ENCODE data around the gene ZNF516.
A peak's percentile ranks its signal among the peaks of the same experiment; 100 is the strongest.
"Not testable (repeated sequence)": the region's sequence is repeated elsewhere in the genome, so short reads cannot be mapped to it uniquely, and the experiment has no call there.

Gene ZNF516, protein sequence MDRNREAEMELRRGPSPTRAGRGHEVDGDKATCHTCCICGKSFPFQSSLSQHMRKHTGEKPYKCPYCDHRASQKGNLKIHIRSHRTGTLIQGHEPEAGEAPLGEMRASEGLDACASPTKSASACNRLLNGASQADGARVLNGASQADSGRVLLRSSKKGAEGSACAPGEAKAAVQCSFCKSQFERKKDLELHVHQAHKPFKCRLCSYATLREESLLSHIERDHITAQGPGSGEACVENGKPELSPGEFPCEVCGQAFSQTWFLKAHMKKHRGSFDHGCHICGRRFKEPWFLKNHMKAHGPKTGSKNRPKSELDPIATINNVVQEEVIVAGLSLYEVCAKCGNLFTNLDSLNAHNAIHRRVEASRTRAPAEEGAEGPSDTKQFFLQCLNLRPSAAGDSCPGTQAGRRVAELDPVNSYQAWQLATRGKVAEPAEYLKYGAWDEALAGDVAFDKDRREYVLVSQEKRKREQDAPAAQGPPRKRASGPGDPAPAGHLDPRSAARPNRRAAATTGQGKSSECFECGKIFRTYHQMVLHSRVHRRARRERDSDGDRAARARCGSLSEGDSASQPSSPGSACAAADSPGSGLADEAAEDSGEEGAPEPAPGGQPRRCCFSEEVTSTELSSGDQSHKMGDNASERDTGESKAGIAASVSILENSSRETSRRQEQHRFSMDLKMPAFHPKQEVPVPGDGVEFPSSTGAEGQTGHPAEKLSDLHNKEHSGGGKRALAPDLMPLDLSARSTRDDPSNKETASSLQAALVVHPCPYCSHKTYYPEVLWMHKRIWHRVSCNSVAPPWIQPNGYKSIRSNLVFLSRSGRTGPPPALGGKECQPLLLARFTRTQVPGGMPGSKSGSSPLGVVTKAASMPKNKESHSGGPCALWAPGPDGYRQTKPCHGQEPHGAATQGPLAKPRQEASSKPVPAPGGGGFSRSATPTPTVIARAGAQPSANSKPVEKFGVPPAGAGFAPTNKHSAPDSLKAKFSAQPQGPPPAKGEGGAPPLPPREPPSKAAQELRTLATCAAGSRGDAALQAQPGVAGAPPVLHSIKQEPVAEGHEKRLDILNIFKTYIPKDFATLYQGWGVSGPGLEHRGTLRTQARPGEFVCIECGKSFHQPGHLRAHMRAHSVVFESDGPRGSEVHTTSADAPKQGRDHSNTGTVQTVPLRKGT

DNA sequence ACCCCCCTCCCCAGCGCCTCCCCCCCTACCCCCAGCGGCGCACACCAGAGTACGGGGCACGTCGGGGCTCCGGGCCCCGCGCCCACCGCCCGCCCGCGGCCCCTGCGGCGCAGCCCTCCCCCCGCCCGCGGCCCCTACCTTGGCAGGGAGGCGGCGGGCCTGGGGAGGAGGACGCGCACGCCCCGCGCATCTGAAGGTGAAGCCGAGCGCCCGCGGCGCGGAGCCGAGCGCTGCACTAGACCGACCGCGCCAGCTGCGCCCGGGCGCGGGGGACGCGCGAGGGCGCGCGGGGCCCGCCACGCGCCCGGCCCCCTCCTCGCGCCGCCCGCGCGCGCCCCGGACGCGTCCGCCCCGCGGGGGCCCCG lies at the start of gene ZNF516:
Gene ZNF516 (minus strand): TSS at position 237 of the 365 bp plus-strand sequence. CDS start 52,188 bp downstream, outside the sequence.
- peak; percentile 37 for DNase-seq

DNA sequence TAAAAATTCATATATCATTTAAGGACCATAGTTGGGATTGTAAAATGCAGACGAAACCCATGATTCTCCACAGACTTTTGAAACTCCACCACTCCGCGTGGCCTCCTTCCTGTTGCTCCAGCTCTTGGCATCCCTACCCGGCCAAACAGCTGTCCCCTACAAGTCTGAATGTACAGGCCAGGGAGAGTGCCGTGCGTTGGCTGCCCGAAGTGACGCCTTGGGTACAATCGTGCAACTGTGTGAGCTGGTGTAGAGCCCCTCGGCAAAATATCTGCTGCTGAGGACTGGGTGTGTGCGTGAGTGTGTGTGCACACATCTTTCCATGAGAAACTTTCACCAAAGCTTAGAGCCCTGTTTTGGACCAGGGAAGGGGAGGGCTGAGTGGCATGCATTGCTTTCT lies 43.8 kb upstream of the ZNF516 start:
- no peak for DNase-seq

DNA sequence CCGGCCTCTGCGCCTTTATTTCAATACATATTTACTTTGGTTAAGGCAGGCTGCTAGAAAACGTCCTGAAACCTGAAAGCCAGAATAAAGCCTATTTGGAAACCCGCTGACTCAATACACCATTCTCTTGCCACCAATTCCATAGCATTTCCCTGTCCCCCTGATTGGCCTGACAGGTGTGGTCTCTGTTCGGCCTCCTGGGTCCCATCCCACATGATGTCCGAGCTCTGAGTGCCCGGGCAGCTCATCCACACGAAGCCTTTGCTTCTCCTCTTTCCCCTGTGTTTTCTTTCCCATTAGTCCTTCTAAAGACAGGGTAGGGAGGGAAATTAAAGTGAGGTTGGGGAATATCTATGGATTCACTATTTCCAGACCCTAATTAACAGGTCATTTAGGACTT lies 42.6 kb upstream of the ZNF516 start:
- no peak for DNase-seq

DNA sequence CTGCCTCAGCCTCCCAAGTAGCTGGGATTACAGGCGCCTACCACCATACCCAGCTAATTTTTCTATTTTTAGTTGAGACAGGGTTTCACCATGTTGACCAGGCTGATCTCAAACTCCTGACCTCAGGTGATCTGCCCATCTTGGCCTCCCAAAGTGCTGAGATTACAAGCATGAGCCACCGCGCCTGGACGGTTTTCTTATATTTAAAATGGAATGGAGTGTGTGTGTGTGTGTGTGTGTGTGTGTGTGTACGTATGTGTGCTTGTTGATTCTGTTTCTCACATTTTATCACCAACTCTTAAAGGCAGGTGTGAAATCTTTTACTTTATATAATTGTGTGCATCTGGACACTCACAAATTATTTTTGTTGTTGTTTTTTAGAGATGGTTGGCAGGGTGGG lies 41.6 kb upstream of the ZNF516 start:
- not testable (repeated sequence) for DNase-seq

DNA sequence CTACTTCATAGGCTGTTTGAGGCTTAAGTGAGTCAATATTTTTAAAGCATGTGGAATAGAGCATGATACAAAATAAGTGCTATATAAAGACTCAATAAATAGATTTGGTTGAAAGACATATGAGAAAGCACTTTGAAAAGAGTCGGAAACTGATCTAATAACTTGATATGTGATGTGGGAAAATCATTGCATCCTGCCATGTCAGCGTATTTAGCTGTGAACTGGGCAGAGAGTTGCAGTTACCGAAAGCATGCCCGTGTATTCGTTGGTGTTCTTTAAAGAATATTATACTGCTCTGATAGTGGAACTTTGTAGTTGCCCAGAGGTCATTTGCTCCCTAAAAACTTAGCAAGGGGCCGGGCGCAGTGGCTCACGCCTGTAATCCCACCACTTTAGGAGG lies 37.8 kb upstream of the ZNF516 start:
- no peak for DNase-seq

DNA sequence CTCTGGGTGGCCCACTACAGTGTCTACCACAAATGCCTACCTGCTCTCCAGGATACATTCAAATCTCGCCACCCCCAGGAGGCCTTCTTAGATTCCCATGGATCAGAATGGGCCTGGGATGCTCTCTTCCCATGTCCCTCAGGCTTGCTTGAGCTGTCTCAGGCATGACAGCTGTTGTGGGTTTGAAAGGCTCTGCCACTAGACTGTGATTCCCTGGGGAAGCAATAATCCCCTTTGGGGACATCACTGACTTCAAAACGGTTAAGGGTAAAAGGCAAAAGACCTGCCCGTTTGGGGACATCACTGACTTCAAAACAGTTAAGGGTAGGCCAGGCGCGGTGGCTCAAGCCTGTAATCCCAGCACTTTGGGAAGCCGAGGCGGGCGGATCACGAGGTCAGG lies 35.8 kb upstream of the ZNF516 start:
- no peak for DNase-seq

DNA sequence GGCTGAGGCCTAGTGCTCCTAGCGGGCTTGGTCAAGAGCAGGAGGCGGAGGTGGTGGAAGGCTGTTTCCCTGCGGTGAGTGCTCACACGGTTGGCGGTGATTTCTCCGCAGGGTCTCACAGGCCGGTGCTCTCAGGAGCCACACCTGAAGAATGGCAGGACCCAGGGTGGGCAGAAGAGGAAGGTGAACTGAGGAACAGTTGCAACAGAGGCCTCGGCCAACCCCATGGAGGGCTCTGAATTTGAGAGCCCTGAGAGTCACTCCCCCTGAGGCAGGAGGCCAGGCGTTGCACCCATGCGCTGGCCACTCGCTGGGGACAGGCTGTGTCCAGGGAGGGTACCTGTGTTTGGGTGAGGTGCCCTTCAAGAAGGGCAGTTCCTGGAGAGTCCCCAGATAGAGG lies 35.3 kb upstream of the ZNF516 start:
- no peak for DNase-seq

DNA sequence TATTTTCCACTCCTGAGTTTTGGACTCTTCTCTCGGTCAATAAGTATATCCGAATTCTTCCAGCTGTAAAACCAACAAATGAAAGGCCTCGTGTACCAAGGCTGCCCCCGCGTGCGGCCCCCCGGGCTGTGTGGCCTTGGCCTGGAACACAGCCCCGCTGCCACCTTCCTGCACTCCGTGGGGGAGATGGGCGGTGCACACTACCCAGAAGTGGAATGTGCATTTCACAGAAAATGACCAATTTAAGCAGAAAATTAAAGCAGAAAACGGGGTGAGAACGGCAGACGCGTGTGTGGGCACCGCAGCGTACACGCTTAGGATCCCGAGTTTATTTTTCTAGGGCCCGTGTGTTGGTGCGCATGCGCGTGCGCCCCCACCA lies 34.4 kb upstream of the ZNF516 start:
- no peak for DNase-seq

DNA sequence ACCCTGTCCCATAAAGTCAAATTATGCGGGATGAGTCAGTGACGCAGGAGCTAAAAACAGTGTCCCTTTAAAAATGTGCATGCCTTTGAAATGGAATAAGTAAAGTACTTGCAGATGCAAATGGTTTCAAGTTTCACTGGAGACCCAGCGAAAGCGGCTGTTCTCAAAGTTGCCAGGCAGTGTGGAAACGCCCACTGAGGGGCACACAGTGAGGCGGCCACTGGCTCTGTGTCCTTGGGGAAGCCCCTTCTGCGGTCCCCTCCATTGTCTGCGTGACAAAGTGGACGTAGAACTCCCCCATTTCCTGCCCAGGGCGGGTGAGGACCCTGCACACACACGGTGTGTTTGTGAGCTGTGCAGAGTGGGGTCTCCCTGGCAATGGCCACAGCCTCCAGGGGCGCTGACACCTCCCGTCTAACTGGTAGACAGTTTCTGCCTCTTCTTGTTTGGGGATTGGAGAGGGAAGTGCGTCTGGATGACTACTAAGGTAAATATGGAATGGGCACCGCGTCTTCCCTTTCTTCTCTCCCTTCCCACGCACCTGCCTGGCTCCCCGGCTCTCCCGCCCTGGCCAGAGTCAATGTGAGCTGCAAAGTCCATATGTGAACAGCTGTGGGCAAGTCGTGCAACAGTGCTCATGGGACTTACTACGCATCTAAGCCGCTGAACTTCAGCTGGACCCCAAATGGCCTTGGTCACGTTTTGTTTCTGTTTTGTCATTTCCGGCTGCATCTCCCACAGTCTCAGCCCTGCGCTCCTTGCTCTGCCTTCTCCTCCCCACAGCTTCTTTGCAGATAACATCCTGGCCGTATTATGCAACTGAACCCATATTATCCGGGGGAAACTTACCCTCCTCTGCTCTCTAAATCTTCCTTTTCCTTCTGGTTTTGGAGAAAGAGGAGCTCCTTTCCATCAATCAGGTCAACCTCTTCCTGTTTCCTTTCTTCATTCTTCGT lies 33.7 kb upstream of the ZNF516 start:
- DNase-seq = no peak

DNA sequence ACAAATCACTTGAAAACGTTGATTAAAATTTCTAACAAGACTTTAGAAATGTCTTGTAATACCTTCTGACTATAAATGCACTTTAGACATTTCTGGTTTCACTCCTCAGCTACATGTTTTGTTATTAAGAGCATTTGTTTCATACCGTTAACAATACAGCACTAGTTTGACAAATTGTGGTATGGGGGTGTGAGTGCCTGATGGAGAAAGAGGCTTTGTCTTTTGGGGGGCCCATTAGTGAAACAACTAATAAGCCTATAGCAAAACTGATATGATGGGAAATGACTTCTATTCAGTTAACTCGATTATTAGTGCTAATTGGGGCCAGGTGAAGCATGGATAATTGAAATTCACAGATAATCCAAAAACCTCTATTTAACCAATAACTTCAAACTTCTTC lies 30.9 kb upstream of the ZNF516 start:
- no peak for DNase-seq

DNA sequence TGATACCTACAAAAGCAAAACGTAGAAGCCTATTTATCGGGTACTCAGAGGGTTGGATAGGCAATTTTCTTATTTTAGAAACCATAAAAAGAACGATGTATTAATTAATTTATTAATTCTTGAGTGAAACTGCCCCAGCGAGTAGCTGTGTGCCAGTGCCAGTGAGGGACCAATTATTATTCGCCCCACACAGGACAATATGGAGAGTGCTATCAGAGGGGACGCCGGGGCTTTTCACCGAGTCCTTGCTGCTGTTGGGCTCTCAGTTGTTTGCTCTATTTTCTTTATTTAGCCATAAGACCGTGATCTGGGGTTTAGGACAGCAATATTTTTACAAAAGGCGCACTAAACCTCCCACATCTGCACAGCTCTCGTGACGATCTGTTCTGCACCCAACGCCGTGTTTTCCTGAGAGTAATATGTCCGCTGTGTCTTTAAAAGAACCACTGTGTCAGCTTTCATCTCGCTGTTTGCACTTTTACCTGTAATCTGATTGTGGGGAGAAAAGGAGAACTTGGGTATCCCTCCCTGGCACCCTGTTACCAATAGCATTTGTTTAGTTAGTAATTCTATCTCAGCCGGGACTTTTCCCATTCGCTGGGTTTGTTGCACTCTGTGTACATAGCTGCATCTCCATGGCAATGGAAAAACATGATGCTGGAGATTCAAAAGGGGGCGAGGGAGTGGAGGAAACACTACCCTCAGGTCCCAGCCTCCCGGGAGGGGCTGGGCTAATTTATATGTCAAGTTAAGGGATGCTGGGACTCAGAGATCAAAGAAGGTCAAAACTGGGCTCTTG lies 30.1 kb upstream of the ZNF516 start:
- DNase-seq = no peak

DNA sequence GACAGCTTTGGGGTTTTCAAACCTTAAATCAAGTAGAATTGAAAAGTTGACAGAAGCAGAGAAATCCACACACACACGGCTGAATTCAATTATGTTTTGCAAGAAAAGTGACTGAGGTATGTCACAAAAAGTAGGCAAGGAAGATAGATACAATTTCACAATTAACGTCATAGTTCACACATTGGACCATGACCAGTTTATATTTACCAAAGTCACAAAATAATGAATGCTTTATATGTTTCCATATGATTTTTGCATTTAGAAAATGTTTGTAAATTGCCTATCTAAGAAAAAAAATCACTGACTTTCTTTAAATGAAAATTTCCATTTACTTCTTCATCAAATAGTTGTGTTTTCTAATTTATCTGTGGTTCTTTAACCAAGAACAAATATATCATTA lies 29.4 kb upstream of the ZNF516 start:
- no peak for DNase-seq

DNA sequence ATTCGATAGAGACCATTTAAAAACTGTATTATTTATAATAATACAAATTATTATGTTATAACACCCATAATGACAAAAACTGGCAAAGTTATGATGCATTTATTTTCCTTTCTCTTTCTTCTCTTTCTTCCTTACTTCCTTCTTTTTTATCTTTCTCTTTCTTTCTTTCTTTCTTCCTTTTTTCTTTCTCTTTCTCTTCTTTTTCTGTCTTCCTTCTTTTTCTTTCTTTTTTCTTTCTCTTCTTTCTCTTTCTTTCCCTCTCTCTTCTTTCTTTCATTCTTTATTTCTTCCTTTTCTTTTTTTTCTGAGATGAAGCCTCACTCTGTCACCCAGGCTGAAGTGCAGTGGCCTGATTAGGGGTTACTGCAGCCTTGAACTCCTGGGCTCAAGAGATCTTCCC lies 27.5 kb upstream of the ZNF516 start:
- no peak for DNase-seq

DNA sequence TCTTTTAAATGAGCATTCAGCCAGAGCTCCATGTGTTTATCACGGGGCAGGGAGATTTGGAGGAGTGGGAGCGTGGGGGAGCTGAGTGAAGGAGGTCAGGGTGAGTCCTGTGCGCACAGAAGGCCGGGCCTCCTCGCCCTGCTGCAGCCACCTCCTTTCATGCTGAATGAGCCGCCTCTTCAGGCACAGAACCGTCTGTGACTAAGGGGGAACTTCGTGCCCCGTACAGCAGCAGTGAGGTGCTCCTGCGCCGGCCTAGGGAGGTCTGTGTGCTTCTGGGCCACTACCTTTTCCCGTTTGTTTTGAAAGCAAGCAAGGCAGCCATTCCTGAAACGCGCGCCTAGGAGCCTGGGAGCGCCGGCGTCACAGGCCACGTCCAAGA lies 27.1 kb upstream of the ZNF516 start:
- DNase-seq = no peak

DNA sequence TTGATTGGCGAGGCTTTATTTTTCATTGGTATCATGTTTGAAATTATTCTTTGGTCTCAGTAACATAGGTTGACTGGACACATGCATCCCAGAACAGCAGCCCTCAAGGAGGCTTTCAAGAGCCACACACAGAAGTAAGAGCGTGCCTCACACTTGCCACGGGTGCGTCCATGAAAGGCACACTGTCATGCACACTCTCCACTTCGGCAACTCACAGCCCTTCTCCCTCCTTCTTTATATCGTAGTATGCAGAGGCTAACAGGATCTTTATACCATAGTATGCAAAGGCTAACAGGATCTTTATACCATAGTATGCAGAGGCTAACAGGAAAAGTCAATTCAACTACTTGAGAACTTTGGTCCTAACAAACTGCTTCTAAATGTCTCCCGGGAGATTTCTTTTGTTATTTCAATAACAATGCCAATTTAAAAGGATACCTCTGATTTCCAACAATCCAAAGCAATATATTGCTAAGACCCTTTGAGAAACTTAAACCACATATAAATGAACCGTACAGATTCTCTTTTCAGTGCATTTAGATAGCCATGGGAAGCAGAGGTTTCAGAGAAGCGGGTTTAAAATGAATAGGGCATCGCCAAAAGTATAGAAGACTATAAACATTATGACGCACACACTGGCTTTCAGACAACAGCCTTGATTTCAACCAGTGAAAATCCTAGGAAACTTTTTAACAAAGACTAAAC lies 26.5 kb upstream of the ZNF516 start:
- no peak for DNase-seq

DNA sequence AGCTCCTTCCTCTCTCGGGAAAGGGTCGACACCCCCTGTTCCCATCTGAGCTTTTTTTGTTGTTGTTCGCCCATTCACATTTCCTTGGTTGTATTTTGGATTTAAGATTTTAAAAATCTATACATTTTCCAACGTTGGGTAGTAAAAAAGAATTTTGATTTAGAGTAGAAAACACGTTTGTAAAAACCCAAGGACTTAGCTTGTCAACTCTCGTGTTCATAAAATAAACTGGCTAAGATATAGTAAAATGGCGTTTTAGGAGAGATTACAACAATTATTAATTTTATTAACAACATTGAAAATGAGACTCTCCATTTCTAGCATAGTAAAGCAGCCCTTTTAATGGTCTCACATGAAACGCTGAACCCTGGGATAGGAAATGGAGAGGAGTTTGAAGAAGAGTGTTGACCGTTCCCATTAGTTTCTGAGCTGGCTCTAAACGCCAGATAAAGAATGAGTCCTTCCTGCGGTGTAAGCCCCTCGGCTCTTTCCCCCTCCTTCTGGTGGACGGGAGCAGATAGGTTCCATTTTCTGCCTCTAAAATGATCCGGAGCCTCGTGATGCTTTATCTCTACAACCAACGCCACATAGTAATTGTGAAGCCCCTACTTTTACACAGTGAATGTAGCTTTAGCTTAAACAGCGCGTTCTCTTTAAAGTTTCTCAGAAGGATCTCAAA lies 24.0 kb upstream of the ZNF516 start:
- no peak for DNase-seq

DNA sequence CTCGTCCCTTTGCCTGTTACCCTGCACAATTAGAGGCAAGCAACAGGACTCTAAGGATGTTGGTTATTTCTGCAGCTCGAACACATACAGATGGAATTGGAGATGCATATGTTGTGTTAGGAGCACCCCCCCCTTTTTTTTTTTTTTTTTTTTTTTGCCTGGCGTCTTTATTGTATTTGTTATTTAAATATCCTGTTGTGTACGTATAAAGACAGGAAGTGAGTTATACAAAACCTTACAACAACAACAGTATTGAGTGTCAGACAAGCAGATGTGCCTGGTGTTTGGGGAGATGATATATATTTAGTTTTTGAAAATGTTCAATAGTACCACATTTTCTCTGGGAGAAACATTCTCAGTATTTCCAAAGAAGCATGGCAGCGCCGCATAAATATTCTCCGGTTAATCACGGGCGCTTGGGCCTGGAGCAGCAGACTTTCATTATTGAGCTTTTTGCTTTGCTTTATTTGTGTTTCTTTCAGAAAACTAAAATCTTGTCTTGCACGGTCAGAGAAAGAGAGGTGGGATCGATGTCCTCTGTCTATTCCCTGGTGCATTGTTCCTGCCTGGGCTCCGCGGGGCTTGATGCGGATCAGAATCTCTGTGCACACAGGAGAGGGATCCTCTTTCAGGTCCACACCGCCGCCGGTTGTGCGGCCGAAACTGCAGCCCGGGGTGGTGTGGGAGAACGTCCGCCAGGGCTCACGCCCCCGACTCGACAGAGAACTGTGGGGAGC lies 23.2 kb upstream of the ZNF516 start:
- peak; percentile 13 for DNase-seq

DNA sequence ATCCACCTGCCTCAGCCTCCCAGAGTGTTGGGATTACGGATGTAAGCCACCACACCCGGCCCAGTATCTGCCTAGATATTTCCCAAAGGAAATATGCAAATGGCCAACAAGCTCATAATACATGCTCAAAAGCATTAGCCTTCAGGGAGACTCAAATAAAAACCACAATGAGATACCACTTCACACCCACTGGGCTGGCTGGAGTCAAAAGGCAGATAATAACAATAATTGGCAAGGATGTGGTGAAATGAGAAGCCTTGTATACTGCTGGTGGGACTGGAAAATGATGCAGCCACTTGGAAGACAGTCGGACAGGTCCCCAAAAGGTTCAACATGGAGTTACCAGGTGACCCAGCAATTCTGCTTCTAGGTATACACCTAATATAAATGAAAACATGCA lies 20.5 kb upstream of the ZNF516 start:
- no peak for DNase-seq

DNA sequence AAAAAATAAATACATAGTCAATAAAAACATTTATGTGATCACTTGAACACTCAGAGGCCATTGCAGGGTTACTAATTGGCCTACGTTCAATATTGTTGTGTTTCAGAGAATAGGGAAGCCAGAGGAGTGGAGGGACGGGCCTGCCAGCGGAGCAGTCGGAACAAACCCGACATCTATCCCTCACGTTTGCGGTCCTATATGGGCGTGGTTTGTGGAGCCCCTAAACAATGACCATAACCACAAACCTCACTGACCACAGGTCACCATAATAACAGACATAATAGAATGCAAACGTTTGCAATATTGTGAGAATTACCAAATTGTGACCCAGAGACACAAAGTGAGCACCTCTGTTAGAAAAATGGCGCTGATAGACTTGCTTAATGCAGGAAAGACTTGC lies 19.5 kb upstream of the ZNF516 start:
- DNase-seq = no peak

Data from CD4-positive, alpha-beta T cell treated with Interleukin-6 for 4 hours (primary cell).